Neural cell (in vitro differentiated cells): Measurements from ENCODE around the gene KRTAP10-9. TPM values are rescaled to one million over a fixed set of nuclear protein-coding genes. Genes with fewer than 3 reads are reported as not detected.

ENCODE experiments used
- H2AFZ ChIP-seq: fragments of 200-600, 300-800 bp; sonication (generic), shearing (Covaris generic); 2 replicates; pipeline ENCODE4 v1.6.0; 2014; ENCODE audit warnings: low read depth, mild to moderate bottlenecking, antibody characterized with exemption, low read length, moderate library complexity
- H3F3A ChIP-seq: fragments of 200-600 bp; shearing (Covaris generic); 2 replicates; pipeline ENCODE4 v1.6.1; 2016; ENCODE audit warnings: mild to moderate bottlenecking, moderate library complexity, mixed read lengths, antibody characterized with exemption, low read length; ENCODE audit not compliant: insufficient read depth, poor library complexity, severe bottlenecking
- H3K27ac ChIP-seq: fragments of 200-600, 300-800 bp; sonication (generic), shearing (Covaris generic); 2 replicates; pipeline ENCODE4 v1.5.1; 2014; ENCODE audit warnings: mild to moderate bottlenecking, low read length, moderate library complexity
- H3K27me3 ChIP-seq: fragments of 300-800, 200-600 bp; sonication (generic), shearing (Covaris generic); 2 replicates; pipeline ENCODE4 v1.6.0; 2014; ENCODE audit warnings: mild to moderate bottlenecking, low read depth, low read length, moderate library complexity; ENCODE audit not compliant: insufficient read depth
- H3K36me3 ChIP-seq: fragments of 300-800, 200-600 bp; sonication (generic), shearing (Covaris generic); 2 replicates; pipeline ENCODE4 v1.5.1; 2014; ENCODE audit warnings: mild to moderate bottlenecking, antibody characterized with exemption, low read length, moderate library complexity; ENCODE audit not compliant: insufficient read depth
- H3K4me2 ChIP-seq: fragments of 300-800, 200-600 bp; sonication (generic), shearing (Covaris generic); 2 replicates; pipeline ENCODE4 v1.6.0; 2014; ENCODE audit warnings: mild to moderate bottlenecking, low read length
- H3K4me3 ChIP-seq: fragments of 300-800, 200-600 bp; sonication (generic), shearing (Covaris generic); 2 replicates; pipeline ENCODE4 v1.5.1; 2014; ENCODE audit warnings: mild to moderate bottlenecking, low read length, moderate library complexity
- H3K79me2 ChIP-seq: fragments of 200-600 bp; shearing (Covaris generic); replicated peaks from 2 replicates; pipeline ENCODE4 v1.6.0; 2014; ENCODE audit warnings: mild to moderate bottlenecking, low read length, moderate library complexity; ENCODE audit not compliant: insufficient read depth
- H3K9ac ChIP-seq: fragments of 300-800, 200-600 bp; sonication (generic), shearing (Covaris generic); 2 replicates; pipeline ENCODE4 v1.6.1; 2016; ENCODE audit warnings: mild to moderate bottlenecking, low read length, mixed read lengths
- H3K9me2 ChIP-seq: fragments of 200-600 bp; shearing (Covaris generic); 2 replicates; pipeline ENCODE4 v1.6.1; 2016; ENCODE audit warnings: mild to moderate bottlenecking, low read length, mixed read lengths; ENCODE audit not compliant: insufficient read depth
- H3K9me3 ChIP-seq: fragments of 200-600, 300-800 bp; sonication (generic), shearing (Covaris generic); 2 replicates; pipeline ENCODE4 v1.6.1; 2016; ENCODE audit warnings: mild to moderate bottlenecking, mixed run types, low read length, moderate library complexity, mixed read lengths
- H4K20me1 ChIP-seq: fragments of 200-600 bp; shearing (Covaris generic); 2 replicates; pipeline ENCODE4 v1.6.1; 2016; ENCODE audit warnings: mild to moderate bottlenecking, mixed run types; ENCODE audit not compliant: insufficient read depth
- CTCF ChIP-seq: fragments of 450-650 bp; IDR thresholded peaks from 2 replicates; pipeline ENCODE4 v1.5.1; 2014; ENCODE audit warnings: antibody characterized with exemption, mild to moderate bottlenecking, moderate library complexity; ENCODE audit not compliant: poor library complexity, severe bottlenecking
- EP300 ChIP-seq: fragments of 450-650 bp; conservative IDR thresholded peaks from 2 replicates; pipeline ENCODE4 v1.6.1; 2014; ENCODE audit warnings: antibody characterized with exemption, mild to moderate bottlenecking, moderate library complexity; ENCODE audit not compliant: poor library complexity, severe bottlenecking
- EZH2 ChIP-seq: fragments of 200-600, 300-800 bp; shearing (Covaris generic), sonication (generic); IDR thresholded peaks from 2 replicates; pipeline ENCODE4 v1.6.1; 2014; ENCODE audit warnings: antibody characterized with exemption, low read length, borderline replicate concordance, mild to moderate bottlenecking; ENCODE audit not compliant: insufficient read depth, poor library complexity, severe bottlenecking
- MXI1 ChIP-seq: fragments of 450-650 bp; conservative IDR thresholded peaks from 2 replicates; pipeline ENCODE4 v1.6.1; 2014; ENCODE audit warnings: antibody characterized with exemption, mild to moderate bottlenecking; ENCODE audit not compliant: poor library complexity, severe bottlenecking
- POLR2AphosphoS5 ChIP-seq: IDR thresholded peaks from 2 replicates; pipeline ENCODE4 v1.6.1; 2012
- RAD21 ChIP-seq: fragments of 450-650 bp; conservative IDR thresholded peaks from 2 replicates; pipeline ENCODE4 v1.6.1; 2014; ENCODE audit warnings: antibody characterized with exemption, mild to moderate bottlenecking, moderate library complexity
- REST ChIP-seq: IDR thresholded peaks from 2 replicates; pipeline ENCODE4 v1.6.1; 2012; ENCODE audit warnings: borderline replicate concordance
- SMC3 ChIP-seq: fragments of 450-650 bp; conservative IDR thresholded peaks from 2 replicates; pipeline ENCODE4 v1.6.1; 2014; ENCODE audit warnings: antibody characterized with exemption, mild to moderate bottlenecking, moderate library complexity; ENCODE audit not compliant: poor library complexity
- TAF1 ChIP-seq: IDR thresholded peaks from 2 replicates; pipeline ENCODE4 v1.6.1; 2012; ENCODE audit warnings: low read depth
- polyA plus RNA-seq: library from polyadenylated mRNA; depleted of rRNA; stranded (reverse); fragments of >200 nt; gene quantifications from 2 replicates; pipeline ENCODE4 v1.2.3, GENCODE V29; 2014

KRTAP10-9 gene
- polyA plus RNA-seq, 1 donor from 2014 or later, result not detected

DNA sequence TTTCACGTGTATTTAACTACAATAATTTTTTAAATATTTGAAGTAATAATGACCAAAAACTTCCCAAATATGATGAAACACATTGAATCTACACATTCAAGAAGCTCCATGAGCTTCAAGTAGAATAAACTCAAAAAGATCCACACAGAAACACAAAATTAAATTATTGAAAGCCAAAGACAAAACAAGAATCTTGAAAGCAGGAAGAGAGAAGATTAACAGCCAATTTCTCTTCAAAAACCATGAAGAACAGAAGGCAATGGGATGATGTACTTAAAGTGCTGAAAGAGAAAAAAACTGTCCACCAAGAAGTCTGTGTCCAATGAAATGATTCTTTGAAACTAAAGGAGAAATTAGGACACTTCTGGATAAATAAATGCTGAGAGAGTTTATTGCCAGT, 5.2 kb downstream of the KRTAP10-9 start:
- Histone ChIP-seq H3K9me3 (peaks cover 4% of the 10 kb centered on the region), H3K4me3 (no peak overlapping the region), H3K79me2 (no peaks in the 10 kb centered on the region), H3K9ac (no peak overlapping the region), H4K20me1 (no peaks in the 10 kb centered on the region), H3K27ac (no peak overlapping the region), H3K36me3 (no peaks in the 10 kb centered on the region), H2AFZ (no peak overlapping the region), H3K9me2 (no peaks in the 10 kb centered on the region), H3K4me2 (no peak overlapping the region), H3F3A (no peaks in the 10 kb centered on the region), H3K27me3 (no peaks in the 10 kb centered on the region)
- TF ChIP-seq EZH2 (no peak), EP300 (no peak), SMC3 (no peak), TAF1 (no peak), CTCF (no peak), REST (no peak), RAD21 (no peak), POLR2AphosphoS5 (no peak), MXI1 (no peak)

GRCh38 chr21:44636209-44637017, 9.5 kb downstream of the KRTAP10-9 start:
- TF ChIP-seq SMC3 (no peak), CTCF (no peak), EP300 (no peak), EZH2 (no peak), POLR2AphosphoS5 (no peak), RAD21 (no peak), MXI1 (no peak), TAF1 (no peak), REST (no peak)
- no peaks in the 10 kb centered on the region for H3K36me3 ChIP-seq
- no peak overlapping the region for H3K27ac ChIP-seq
- H3K4me2 ChIP-seq, result no peak overlapping the region
- no peaks in the 10 kb centered on the region for H3K9me2 ChIP-seq
- H2AFZ ChIP-seq, result no peak overlapping the region
- no peak overlapping the region for H3K9ac ChIP-seq
- no peaks in the 10 kb centered on the region for H4K20me1 ChIP-seq
- H3F3A ChIP-seq, result no peaks in the 10 kb centered on the region
- no peak overlapping the region for H3K4me3 ChIP-seq
- H3K9me3 ChIP-seq, result peaks cover 7% of the 10 kb centered on the region
- H3K27me3 ChIP-seq, result no peaks in the 10 kb centered on the region
- H3K79me2 ChIP-seq, result no peaks in the 10 kb centered on the region
